ENCODE results near the gene PDGFD. TPM values are rescaled to one million over a fixed set of nuclear protein-coding genes. Genes with fewer than 3 reads are reported as not detected.

PDGFD gene
- total and polyA plus RNA-seq, 2 donors (not counting 1 experiment from before 2014, with no cell fraction given), result 1.3 TPM

GRCh38 chr11:104075706-104076105 is 88.2 kb downstream of the PDGFD start:
- Histone ChIP-seq H4K20me1 (ENCODE audit: control insufficient read depth, extremely low read depth, insufficient read depth, low read length) (no peaks in the 10 kb centered on the region), H3K27me3 (ENCODE audit: control insufficient read depth, insufficient read depth, low read length) (no peaks in the 10 kb centered on the region), H3K27ac (ENCODE audit: insufficient read depth, low read length) (no peak overlapping the region), H3K79me2 (ENCODE audit: control insufficient read depth, insufficient read depth, low read length) (no peaks in the 10 kb centered on the region), H3K9ac (ENCODE audit: insufficient read depth, low read length) (no peak overlapping the region), H2AFZ (ENCODE audit: low read length) (no peak overlapping the region), H3K4me3 (replicated peaks in 1 of 4; ENCODE audit: control extremely low read depth in 1 of 4, insufficient read depth in 1 of 4, low read depth in 3 of 4, low read length in 4 of 4) (no peak overlapping the region), H3K36me3 (ENCODE audit: control insufficient read depth, insufficient read depth, low read length) (no peaks in the 10 kb centered on the region), H3K4me1 (ENCODE audit: control insufficient read depth, extremely low read depth, insufficient read depth, low read length) (no peaks in the 10 kb centered on the region), H3K4me2 (ENCODE audit: extremely low read depth, insufficient read depth, low read length) (no peak overlapping the region), H3K9me3 (ENCODE audit: control insufficient read depth, insufficient read depth, low read depth, low read length) (no peaks in the 10 kb centered on the region)
- TF ChIP-seq EZH2 (IDR thresholded peaks at IDR 0.05; ENCODE audit: low read length, missing control alignments), result no peak
- TF ChIP-seq CTCF (conservative IDR thresholded peaks at IDR 0.05 in 1 of 2, IDR thresholded peaks at IDR 0.05 in 1 of 2; ENCODE audit: low read depth in 1 of 2, low read length in 2 of 2), result no peak
- DNase-seq (ENCODE audit: low read depth in 2 of 2), result no peak

GRCh38 chr11:104075091-104075490 is 88.9 kb downstream of the PDGFD start:
- TF ChIP-seq EZH2 (IDR thresholded peaks at IDR 0.05; ENCODE audit: low read length, missing control alignments), result no peak
- TF ChIP-seq CTCF (conservative IDR thresholded peaks at IDR 0.05 in 1 of 2, IDR thresholded peaks at IDR 0.05 in 1 of 2; ENCODE audit: low read depth in 1 of 2, low read length in 2 of 2), result no peak
- no peaks in the 10 kb centered on the region for H3K79me2 ChIP-seq (ENCODE audit: control insufficient read depth, insufficient read depth, low read length)
- no peak overlapping the region for H3K4me2 ChIP-seq (ENCODE audit: extremely low read depth, insufficient read depth, low read length)
- H3K27me3 ChIP-seq (ENCODE audit: control insufficient read depth, insufficient read depth, low read length), result no peaks in the 10 kb centered on the region
- H3K9me3 ChIP-seq (ENCODE audit: control insufficient read depth, insufficient read depth, low read depth, low read length), result no peaks in the 10 kb centered on the region
- H2AFZ ChIP-seq (ENCODE audit: low read length), result no peak overlapping the region
- H4K20me1 ChIP-seq (ENCODE audit: control insufficient read depth, extremely low read depth, insufficient read depth, low read length), result no peaks in the 10 kb centered on the region
- H3K27ac ChIP-seq (ENCODE audit: insufficient read depth, low read length), result no peak overlapping the region
- no peak overlapping the region for H3K4me3 ChIP-seq (replicated peaks in 1 of 4; ENCODE audit: control extremely low read depth in 1 of 4, insufficient read depth in 1 of 4, low read depth in 3 of 4, low read length in 4 of 4)
- no peak overlapping the region for H3K9ac ChIP-seq (ENCODE audit: insufficient read depth, low read length)
- H3K36me3 ChIP-seq (ENCODE audit: control insufficient read depth, insufficient read depth, low read length), result no peaks in the 10 kb centered on the region
- no peaks in the 10 kb centered on the region for H3K4me1 ChIP-seq (ENCODE audit: control insufficient read depth, extremely low read depth, insufficient read depth, low read length)
- no peak for DNase-seq (ENCODE audit: low read depth in 2 of 2)

GRCh38 chr11:104073950-104074705 is 89.8 kb downstream of the PDGFD start:
- Histone ChIP-seq H3K9me3 (ENCODE audit: control insufficient read depth, insufficient read depth, low read depth, low read length) (no peaks in the 10 kb centered on the region), H2AFZ (ENCODE audit: low read length) (no peak overlapping the region), H3K4me2 (ENCODE audit: extremely low read depth, insufficient read depth, low read length) (no peak overlapping the region), H3K9ac (ENCODE audit: insufficient read depth, low read length) (no peak overlapping the region), H3K27ac (ENCODE audit: insufficient read depth, low read length) (no peak overlapping the region), H3K4me1 (ENCODE audit: control insufficient read depth, extremely low read depth, insufficient read depth, low read length) (no peaks in the 10 kb centered on the region), H3K79me2 (ENCODE audit: control insufficient read depth, insufficient read depth, low read length) (no peaks in the 10 kb centered on the region), H4K20me1 (ENCODE audit: control insufficient read depth, extremely low read depth, insufficient read depth, low read length) (no peaks in the 10 kb centered on the region), H3K27me3 (ENCODE audit: control insufficient read depth, insufficient read depth, low read length) (no peaks in the 10 kb centered on the region), H3K36me3 (ENCODE audit: control insufficient read depth, insufficient read depth, low read length) (no peaks in the 10 kb centered on the region), H3K4me3 (replicated peaks in 1 of 4; ENCODE audit: control extremely low read depth in 1 of 4, insufficient read depth in 1 of 4, low read depth in 3 of 4, low read length in 4 of 4) (no peak overlapping the region)
- peak in 1 of 2 donors; percentile 38 for DNase-seq (ENCODE audit: low read depth in 2 of 2)
- TF ChIP-seq EZH2 (IDR thresholded peaks at IDR 0.05; ENCODE audit: low read length, missing control alignments), result no peak
- TF ChIP-seq CTCF (conservative IDR thresholded peaks at IDR 0.05 in 1 of 2, IDR thresholded peaks at IDR 0.05 in 1 of 2; ENCODE audit: low read depth in 1 of 2, low read length in 2 of 2), result no peak
